ENCODE measurements around the gene AP5Z1. TPM values are rescaled to one million over a fixed set of nuclear protein-coding genes. Genes with fewer than 3 reads are reported as not detected.

The AP5Z1 gene
- polyA plus RNA-seq, 1 of the 3 experiments (the other 2 are of a cell fraction): 29.5 TPM

DNA sequence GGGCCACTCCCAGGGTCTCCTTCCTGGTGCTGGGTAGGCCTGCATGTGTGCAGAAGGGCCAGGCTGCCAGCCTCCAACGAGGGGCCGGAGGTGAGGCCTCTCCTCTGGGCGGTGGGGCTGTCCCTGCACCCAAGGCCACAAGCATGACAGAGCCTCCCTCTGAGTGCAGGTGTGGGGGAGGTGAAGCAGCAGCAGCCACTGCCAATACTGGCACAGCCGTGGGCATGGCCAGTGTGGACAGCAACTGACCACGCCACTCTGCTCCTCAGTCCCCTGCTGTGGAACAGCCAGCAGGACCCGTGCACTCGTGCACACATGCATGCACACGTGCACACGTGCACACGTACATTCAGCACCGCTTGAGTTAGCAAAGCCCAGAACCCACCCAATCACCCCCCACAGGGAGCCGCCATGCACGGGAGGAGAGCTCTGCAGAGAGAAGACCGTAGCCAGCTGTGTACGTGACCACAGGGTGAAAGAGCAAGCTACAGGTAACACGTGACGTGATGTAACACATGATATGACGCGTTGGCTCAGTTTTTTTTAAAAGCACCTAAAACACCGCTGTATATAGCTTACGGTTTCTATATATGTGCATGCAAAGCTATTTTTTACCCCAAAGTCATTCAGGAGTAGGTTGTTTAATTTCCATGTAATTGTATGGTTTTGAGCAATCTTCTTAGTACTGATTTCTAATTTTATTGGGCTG is 63.4 kb downstream of the AP5Z1 start:
- H4K20me1 ChIP-seq (ENCODE audit: insufficient read depth): no peaks in the 10 kb centered on the region
- no peaks in the 10 kb centered on the region for H3K27me3 ChIP-seq (ENCODE audit: insufficient read depth)
- no peaks in the 10 kb centered on the region for H3K36me3 ChIP-seq (replicated peaks in 1 of 2; ENCODE audit: control insufficient read depth in 1 of 2, insufficient read depth in 2 of 2, low read length in 1 of 2)
- H3F3A ChIP-seq (replicated peaks; ENCODE audit: insufficient read depth): no peaks in the 10 kb centered on the region
- no peak for DNase-seq
- H3K4me1 ChIP-seq (ENCODE audit: control insufficient read depth in 1 of 2, insufficient read depth in 2 of 2, low read depth in 1 of 2, low read length in 1 of 2): peaks cover 0 to 32% of the 10 kb centered on the region in 2 experiments; a peak in 1 of 4 replicates
- WGBS (ENCODE audit: low lambda C conversion rate): 98% methylated on average over 19 of the region's 21 CpGs
- no peak overlapping the region for H3K27ac ChIP-seq (ENCODE audit: low read depth in 2 of 2, low read length in 1 of 2)
- TF ChIP-seq FOXM1 (IDR thresholded peaks at IDR 0.05; ENCODE audit: low read depth): no peak
- no peak for TF ChIP-seq FOXJ3 (CRISPR knock-in tag; IDR thresholded peaks at IDR 0.05)
- no peak for TF ChIP-seq JUND (IDR thresholded peaks at IDR 0.05)
- no peak for TF ChIP-seq NRF1 (IDR thresholded peaks at IDR 0.05; ENCODE audit: low read depth, low read length)
- no peak for TF ChIP-seq SMC3 (IDR thresholded peaks at IDR 0.05; ENCODE audit: low read depth, low read length)
- no peak for TF ChIP-seq MEF2A (IDR thresholded peaks at IDR 0.05; ENCODE audit: borderline replicate concordance, low read depth)
- no peak for TF ChIP-seq TEAD4 (IDR thresholded peaks at IDR 0.05; ENCODE audit: borderline replicate concordance, insufficient read depth)
- no peak for TF ChIP-seq RXRA (IDR thresholded peaks at IDR 0.05; ENCODE audit: borderline replicate concordance, low read depth)
- no peak for TF ChIP-seq NFIC (IDR thresholded peaks at IDR 0.05; ENCODE audit: borderline replicate concordance)
- TF ChIP-seq MXI1 (IDR thresholded peaks at IDR 0.05; ENCODE audit: low read depth, low read length): no peak
- TF ChIP-seq RFX5 (IDR thresholded peaks at IDR 0.05; ENCODE audit: low read length): no peak
- TF ChIP-seq EZH2phosphoT487 (IDR thresholded peaks at IDR 0.05; ENCODE audit: borderline replicate concordance, low read depth): no peak
- TF ChIP-seq, protein P1, sequence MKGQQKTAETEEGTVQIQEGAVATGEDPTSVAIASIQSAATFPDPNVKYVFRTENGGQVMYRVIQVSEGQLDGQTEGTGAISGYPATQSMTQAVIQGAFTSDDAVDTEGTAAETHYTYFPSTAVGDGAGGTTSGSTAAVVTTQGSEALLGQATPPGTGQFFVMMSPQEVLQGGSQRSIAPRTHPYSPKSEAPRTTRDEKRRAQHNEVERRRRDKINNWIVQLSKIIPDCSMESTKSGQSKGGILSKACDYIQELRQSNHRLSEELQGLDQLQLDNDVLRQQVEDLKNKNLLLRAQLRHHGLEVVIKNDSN (IDR thresholded peaks at IDR 0.05; ENCODE audit: borderline replicate concordance, low read depth): no peak
- H3K9ac ChIP-seq: no peak overlapping the region
- ChIA-PET CTCF (interaction anchor here (1.2 to 13.1 kb wide), 5 partner anchors 7 to 45 kb away, joined by 3 to 198 read pairs (median 13); partner anchors contain the start of gene RADIL), POLR2A (no interaction called here)
- H3K9me2 ChIP-seq: no peaks in the 10 kb centered on the region
- H3K9me3 ChIP-seq: no peaks in the 10 kb centered on the region
- no peak overlapping the region for H3K4me3 ChIP-seq (ENCODE audit: low read depth in 2 of 2, low read length in 1 of 2)
- no peak overlapping the region for H3K4me2 ChIP-seq
- H3K79me2 ChIP-seq (ENCODE audit: insufficient read depth): no peaks in the 10 kb centered on the region
- H2AFZ ChIP-seq (ENCODE audit: low read depth): no peak overlapping the region

DNA sequence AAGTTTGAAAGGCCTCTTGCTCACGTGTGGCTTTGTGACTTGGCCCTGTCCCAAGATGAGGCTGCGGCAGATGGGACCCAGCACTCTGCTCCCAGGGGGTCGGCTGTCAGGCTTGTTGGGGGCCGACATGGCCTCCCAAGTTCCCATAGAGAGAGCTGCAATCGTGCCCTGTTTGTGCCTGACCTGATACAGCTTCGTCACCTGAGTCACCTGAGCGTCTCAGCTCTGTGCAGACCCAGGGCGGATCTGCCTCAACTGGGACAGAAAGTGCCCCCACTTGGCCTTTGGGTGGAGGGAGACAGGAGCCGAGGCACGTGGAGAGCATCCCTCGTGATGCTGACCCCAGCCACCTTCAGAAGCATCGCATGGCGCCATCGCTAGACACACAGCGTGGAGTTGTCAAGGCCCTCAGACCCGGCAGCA is 64.7 kb downstream of the AP5Z1 start:
- H3K9ac ChIP-seq: no peak overlapping the region
- H3K4me1 ChIP-seq (ENCODE audit: control insufficient read depth in 1 of 2, insufficient read depth in 2 of 2, low read depth in 1 of 2, low read length in 1 of 2): peaks cover 0 to 32% of the 10 kb centered on the region in 2 experiments; a peak in 1 of 4 replicates
- ChIA-PET POLR2A (no interaction called here), CTCF (interaction anchor here (1.2 to 13.1 kb wide), 4 partner anchors 9 to 43 kb away, joined by 3 to 198 read pairs (median 18); partner anchors contain the start of gene RADIL)
- H3K9me2 ChIP-seq: no peaks in the 10 kb centered on the region
- no peak for DNase-seq
- no peaks in the 10 kb centered on the region for H3K79me2 ChIP-seq (ENCODE audit: insufficient read depth)
- WGBS (ENCODE audit: low lambda C conversion rate): 83% methylated on average over 15 of the region's 16 CpGs
- H3K4me2 ChIP-seq: no peak overlapping the region
- no peak overlapping the region for H2AFZ ChIP-seq (ENCODE audit: low read depth)
- H3K27me3 ChIP-seq (ENCODE audit: insufficient read depth): no peaks in the 10 kb centered on the region
- no peaks in the 10 kb centered on the region for H3K36me3 ChIP-seq (replicated peaks in 1 of 2; ENCODE audit: control insufficient read depth in 1 of 2, insufficient read depth in 2 of 2, low read length in 1 of 2)
- no peak overlapping the region for H3K27ac ChIP-seq (ENCODE audit: low read depth in 2 of 2, low read length in 1 of 2)
- TF ChIP-seq POLR2AphosphoS5 (IDR thresholded peaks at IDR 0.05; ENCODE audit: low read depth, low read length): no peak
- no peak for TF ChIP-seq ELF1 (IDR thresholded peaks at IDR 0.05)
- TF ChIP-seq RAD21 (IDR thresholded peaks at IDR 0.05; ENCODE audit: low read length): no peak
- TF ChIP-seq MXI1 (IDR thresholded peaks at IDR 0.05; ENCODE audit: low read depth, low read length): no peak
- no peak for TF ChIP-seq TEAD4 (IDR thresholded peaks at IDR 0.05; ENCODE audit: borderline replicate concordance, insufficient read depth)
- TF ChIP-seq, protein P1 (IDR thresholded peaks at IDR 0.05; ENCODE audit: borderline replicate concordance, low read depth): no peak
- TF ChIP-seq EP300 (IDR thresholded peaks at IDR 0.05; ENCODE audit: borderline replicate concordance in 1 of 2, low read depth in 1 of 2, low read length in 1 of 2): no peak
- TF ChIP-seq CHD2 (IDR thresholded peaks at IDR 0.05; ENCODE audit: low read length, partially characterized antibody): no peak
- H4K20me1 ChIP-seq (ENCODE audit: insufficient read depth): no peaks in the 10 kb centered on the region
- no peaks in the 10 kb centered on the region for H3K9me3 ChIP-seq
- no peak overlapping the region for H3K4me3 ChIP-seq (ENCODE audit: low read depth in 2 of 2, low read length in 1 of 2)
- no peaks in the 10 kb centered on the region for H3F3A ChIP-seq (replicated peaks; ENCODE audit: insufficient read depth)

Small RNA genes within 50 kb of the gene (small RNA-seq; reads per million reads assigned to genes)
- gene MIR4656 (0 reads per million in 7 experiments), gene RF00019 (0 reads per million in 7 experiments)

Other genes starting within 250 kb of the AP5Z1 start
- gene FOXK1, start 93.3 kb upstream of the AP5Z1 start, polyA plus RNA-seq (2012; rRNA removed): 3.0 and 4.7 TPM in 2 replicates
- gene PAPOLB, start 86.4 kb downstream of the AP5Z1 start, polyA plus RNA-seq (2012; rRNA removed): not detected in 2 replicates
- gene RADIL, start 108.1 kb downstream of the AP5Z1 start, polyA plus RNA-seq (2012; rRNA removed): 3.5 and 4.3 TPM in 2 replicates
- gene MMD2, start 183.6 kb downstream of the AP5Z1 start, polyA plus RNA-seq (2012; rRNA removed): not detected in 2 replicates

All from SK-N-SH (cell line).